Measurements from ENCODE around the gene PLPPR4. TPM values are rescaled to one million over a fixed set of nuclear protein-coding genes. Genes with fewer than 3 reads are reported as not detected.

PLPPR4 gene
- total and polyA plus RNA-seq, 11 donors: 0.11 to 1.0 (median 0.50) TPM

GRCh38 chr1:99328171-99328570, 63.9 kb downstream of the PLPPR4 start:
- peaks cover 0 to 4% (median 0%) of the 10 kb centered on the region in 12 donors for H3K4me1 ChIP-seq
- no peak overlapping the region for H3K27ac ChIP-seq
- DNase-seq (no peak), ATAC-seq (no peak)
- no peak overlapping the region for H3K4me3 ChIP-seq
- H3K9me3 ChIP-seq: no peaks in the 10 kb centered on the region
- no peaks in the 10 kb centered on the region for H3K36me3 ChIP-seq
- H3K27me3 ChIP-seq: no peaks in the 10 kb centered on the region
- 81 to 85% (median 82%) methylated on average over 1 of the region's 1 CpG for WGBS, 4 donors
- TF ChIP-seq CTCF (IDR thresholded peaks at IDR 0.05): no peak
- TF ChIP-seq POLR2A (IDR thresholded peaks at IDR 0.05): no peak
- intact Hi-C loops (cut with DNase I): loop anchor here in 2 of 10 donors (10.0 kb wide), 2 partner anchors 367 to 377 kb away; no protein-coding TSS in a partner anchor

GRCh38 chr1:99331083-99331482, 66.8 kb downstream of the PLPPR4 start:
- Histone ChIP-seq H3K36me3 (no peaks in the 10 kb centered on the region), H3K27me3 (no peaks in the 10 kb centered on the region), H3K4me3 (no peak overlapping the region), H3K9me3 (no peaks in the 10 kb centered on the region), H3K4me1 (peaks cover 0 to 4% (median 0%) of the 10 kb centered on the region in 12 donors), H3K27ac (no peak overlapping the region)
- TF ChIP-seq CTCF (IDR thresholded peaks at IDR 0.05) (no peak), POLR2A (IDR thresholded peaks at IDR 0.05) (no peak)
- DNase-seq (no peak), ATAC-seq (no peak)
- 57 to 85% (median 68%) methylated on average over 2 to 3 of the region's 3 CpGs for WGBS, 4 donors
- intact Hi-C loops (cut with DNase I): no loop called here

- H3K4me3 ChIP-seq: no peak overlapping the region
- no peak overlapping the region for H3K27ac ChIP-seq
- DNase-seq: no peak
- H3K27me3 ChIP-seq: no peaks in the 10 kb centered on the region
- WGBS, 4 donors: 68 to 81% (median 74%) methylated on average over 2 of the region's 2 CpGs
- ATAC-seq: no peak
- H3K36me3 ChIP-seq: no peaks in the 10 kb centered on the region
- intact Hi-C loops (cut with DNase I): no loop called here
- peaks cover 0 to 2% (median 0%) of the 10 kb centered on the region in 12 donors for H3K4me1 ChIP-seq
- TF ChIP-seq CTCF (IDR thresholded peaks at IDR 0.05): no peak
- TF ChIP-seq POLR2A (IDR thresholded peaks at IDR 0.05): no peak
- no peaks in the 10 kb centered on the region for H3K9me3 ChIP-seq
Observed at GRCh38 chr1:99331636-99332035, 67.3 kb downstream of the PLPPR4 start.

GRCh38 chr1:99332561-99332960, 68.3 kb downstream of the PLPPR4 start:
- TF ChIP-seq CTCF (IDR thresholded peaks at IDR 0.05): no peak
- no peak for TF ChIP-seq POLR2A (IDR thresholded peaks at IDR 0.05)
- Histone ChIP-seq H3K27ac (no peak overlapping the region), H3K27me3 (no peaks in the 10 kb centered on the region), H3K4me1 (no peaks in the 10 kb centered on the region), H3K9me3 (no peaks in the 10 kb centered on the region), H3K36me3 (no peaks in the 10 kb centered on the region), H3K4me3 (no peak overlapping the region)
- WGBS, 4 donors: 91 to 97% (median 92%) methylated on average over 1 of the region's 1 CpG
- no peak for ATAC-seq
- DNase-seq: no peak
- intact Hi-C loops (cut with DNase I): no loop called here

Measured in heart left ventricle (tissue), 16 donors.